DOHH2 (cell line): ENCODE data around the gene KPNA6.
A peak's percentile ranks its signal among the peaks of the same experiment; 100 is the strongest.

ENCODE experiments used
- H3F3A ChIP-seq: fragments of 200-600 bp; sonication (generic), shearing (Covaris generic); 2 replicates; pipeline ENCODE4 v1.6.0; 2016; ENCODE audit warnings: antibody characterized with exemption, mild to moderate bottlenecking; ENCODE audit not compliant: control insufficient read depth, insufficient read depth
- H3K27ac ChIP-seq: fragments of 200-600 bp; sonication (generic); 2 replicates; pipeline ENCODE4 v1.5.1; 2014; ENCODE audit warnings: low read depth, mild to moderate bottlenecking, low read length, moderate library complexity
- H3K27me3 ChIP-seq: fragments of 200-600 bp; sonication (generic); 2 replicates; pipeline ENCODE4 v1.6.1; 2014; ENCODE audit warnings: mild to moderate bottlenecking, low read length, mixed read lengths; ENCODE audit not compliant: control insufficient read depth
- H3K36me3 ChIP-seq: fragments of 200-600 bp; sonication (generic); 2 replicates; pipeline ENCODE4 v1.6.1; 2014; ENCODE audit warnings: mild to moderate bottlenecking, low read length, moderate library complexity, mixed read lengths; ENCODE audit not compliant: control insufficient read depth
- H3K4me1 ChIP-seq: fragments of 200-600 bp; sonication (generic); 2 replicates; pipeline ENCODE4 v1.6.1; 2014; ENCODE audit warnings: mild to moderate bottlenecking, low read length, mixed read lengths; ENCODE audit not compliant: control insufficient read depth
- H3K4me2 ChIP-seq: fragments of 200-600 bp; sonication (generic); 2 replicates; pipeline ENCODE4 v1.6.0; 2014; ENCODE audit warnings: mild to moderate bottlenecking, low read length, moderate library complexity
- H3K4me3 ChIP-seq: fragments of 200-600 bp; sonication (generic); 2 replicates; pipeline ENCODE4 v1.5.1; 2014; ENCODE audit warnings: mild to moderate bottlenecking, low read length, mixed read lengths
- H3K79me2 ChIP-seq: fragments of 200-600 bp; sonication (generic); 2 replicates; pipeline ENCODE4 v1.6.1; 2014; ENCODE audit warnings: mild to moderate bottlenecking, low read length, mixed read lengths; ENCODE audit not compliant: control insufficient read depth
- H3K9me2 ChIP-seq: fragments of 200-600 bp; sonication (generic); replicated peaks from 2 replicates; pipeline ENCODE4 v1.6.1; 2014; ENCODE audit warnings: mild to moderate bottlenecking, low read length, mixed read lengths; ENCODE audit not compliant: control insufficient read depth
- H3K9me3 ChIP-seq: fragments of 200-600 bp; sonication (generic); 2 replicates; pipeline ENCODE4 v1.6.1; 2014; ENCODE audit warnings: antibody characterized with exemption, low read length, mixed read lengths; ENCODE audit not compliant: control insufficient read depth, insufficient read depth
- H4K20me1 ChIP-seq: fragments of 200-600 bp; sonication (generic); 2 replicates; pipeline ENCODE4 v1.6.0; 2014; ENCODE audit warnings: low read depth, mild to moderate bottlenecking, antibody characterized with exemption, low read length, moderate library complexity; ENCODE audit not compliant: control insufficient read depth, insufficient read depth
- CTCF ChIP-seq: fragments of 200-600 bp; sonication (generic); IDR thresholded peaks from one replicate; pipeline ENCODE4 v1.5.1; 2014; ENCODE audit warnings: antibody characterized with exemption, mild to moderate bottlenecking, low read depth, low read length; ENCODE audit not compliant: poor library complexity, severe bottlenecking
- EZH2phosphoT487 ChIP-seq: fragments of 200-600 bp; sonication (generic); IDR thresholded peaks from 2 replicates; pipeline ENCODE4 v1.6.1; 2017; ENCODE audit warnings: borderline replicate concordance, mild to moderate bottlenecking, antibody characterized with exemption, low read length, moderate library complexity, mixed read lengths

The KPNA6 gene

GRCh38 chr1:32107742-32108661 is at the start of gene KPNA6:
KPNA6 (plus strand) TSS chr1:32108056; CDS start chr1:32108131, 75 bp downstream.
- Histone ChIP-seq H3K9me3 (no peaks in the 10 kb centered on the region), H4K20me1 (no peaks in the 10 kb centered on the region; the same call in 1 of the 2 replicates), H3K4me2 (peak within 1 kb of the TSS; percentile 72), H3K4me1 (peaks cover 31% of the 10 kb centered on the region), H3K27me3 (no peaks in the 10 kb centered on the region), H3K4me3 (peak within 1 kb of the TSS; percentile 85), H3K27ac (peak within 1 kb of the TSS; percentile 71), H3F3A (0 out of 2 replicates have a peak, but pooled peaks cover 6% of the 10 kb centered on the region), H3K9me2 (no peaks in the 10 kb centered on the region), H3K79me2 (peaks cover 52% of the 10 kb centered on the region), H3K36me3 (peaks cover 22% of the 10 kb centered on the region)
- peak; percentile 18 for TF ChIP-seq CTCF
- TF ChIP-seq EZH2phosphoT487, result no peak

DNA sequence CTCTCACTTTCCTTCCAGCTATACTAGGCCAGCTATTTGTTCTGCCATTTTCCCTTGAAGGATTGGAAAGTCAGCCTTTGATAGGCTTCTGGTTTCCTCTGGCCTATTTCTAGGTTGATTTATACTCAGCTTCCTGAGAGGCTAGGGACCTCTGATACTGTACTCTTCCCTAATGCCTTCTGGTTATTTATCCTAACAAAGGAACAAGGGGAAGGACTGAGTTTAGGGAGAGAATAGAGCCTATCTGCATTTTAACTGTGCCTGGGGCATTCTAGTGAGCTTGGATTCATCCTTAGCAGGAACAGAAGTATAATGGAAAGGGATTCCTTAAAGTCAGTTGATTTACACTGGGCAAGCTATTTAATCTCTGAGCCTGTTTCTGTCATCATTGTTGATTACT is 46.9 kb upstream of the KPNA6 start:
- TF ChIP-seq EZH2phosphoT487 (no peak), CTCF (no peak)
- H3K9me3 ChIP-seq, result no peaks in the 10 kb centered on the region
- no peak overlapping the region for H3K4me2 ChIP-seq
- no peaks in the 10 kb centered on the region for H3K4me1 ChIP-seq
- H3F3A ChIP-seq, result peaks cover 23% of the 10 kb centered on the region
- peaks cover 50% of the 10 kb centered on the region for H3K36me3 ChIP-seq
- peaks cover 7% of the 10 kb centered on the region; the same call in 1 of the 2 replicates for H4K20me1 ChIP-seq
- no peak overlapping the region for H3K4me3 ChIP-seq
- H3K27me3 ChIP-seq, result no peaks in the 10 kb centered on the region
- H3K27ac ChIP-seq, result no peak overlapping the region
- H3K9me2 ChIP-seq, result no peaks in the 10 kb centered on the region
- no peaks in the 10 kb centered on the region for H3K79me2 ChIP-seq

DNA sequence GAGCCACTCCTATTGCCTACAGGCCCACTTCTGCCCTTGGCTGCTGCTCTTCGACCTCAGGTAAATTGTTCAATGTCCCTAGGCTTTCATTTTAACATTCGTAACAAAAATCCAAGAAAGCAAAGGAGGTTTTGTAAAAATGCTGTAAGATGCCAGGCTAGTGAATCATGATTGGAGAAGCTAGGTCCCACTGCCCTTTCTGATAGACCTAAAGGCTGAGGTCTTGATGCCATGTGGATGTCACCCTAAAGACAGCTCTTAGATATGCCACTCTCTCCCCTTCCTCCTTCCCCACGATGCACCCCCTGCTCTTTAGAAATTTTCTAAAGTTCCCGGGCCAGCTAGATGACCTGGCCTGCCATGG is 45.0 kb upstream of the KPNA6 start:
- H3K27ac ChIP-seq, result no peak overlapping the region
- no peaks in the 10 kb centered on the region for H3K79me2 ChIP-seq
- H4K20me1 ChIP-seq, result peaks cover 7% of the 10 kb centered on the region; the same call in 1 of the 2 replicates
- H3K4me3 ChIP-seq, result no peak overlapping the region
- H3K4me1 ChIP-seq, result peaks cover 7% of the 10 kb centered on the region
- H3K27me3 ChIP-seq, result no peaks in the 10 kb centered on the region
- H3F3A ChIP-seq, result peaks cover 32% of the 10 kb centered on the region
- H3K9me3 ChIP-seq, result no peaks in the 10 kb centered on the region
- peaks cover 38% of the 10 kb centered on the region for H3K36me3 ChIP-seq
- H3K4me2 ChIP-seq, result no peak overlapping the region
- H3K9me2 ChIP-seq, result no peaks in the 10 kb centered on the region
- TF ChIP-seq CTCF, result no peak
- no peak for TF ChIP-seq EZH2phosphoT487
